Smooth muscle cell (in vitro differentiated cells): ENCODE data around the gene SLMAP. TPM values are rescaled to one million over a fixed set of nuclear protein-coding genes. Genes with fewer than 3 reads are reported as not detected.
A peak's percentile ranks its signal among the peaks of the same experiment; 100 is the strongest.

Source experiments
- DNase-seq: peaks from one replicate; lab custom pipeline; 2025; ENCODE audit not compliant: unreplicated experiment; lab: John Stamatoyannopoulos, UW
- H2AFZ ChIP-seq: fragments of 200-600 bp; sonication (generic); 2 replicates; pipeline ENCODE4 v1.6.0; 2016; ENCODE audit warnings: antibody characterized with exemption, low read depth, mild to moderate bottlenecking
- H3F3A ChIP-seq: fragments of 200-600 bp; sonication (generic); 2 replicates; pipeline ENCODE4 v1.6.0; 2017; ENCODE audit warnings: antibody characterized with exemption, low read depth
- H3K27ac ChIP-seq: fragments of 200-600 bp; sonication (generic); 2 replicates; pipeline ENCODE4 v1.5.1; 2016; ENCODE audit warnings: low read depth, mild to moderate bottlenecking
- H3K27me3 ChIP-seq: fragments of 200-600 bp; sonication (generic); 2 replicates; pipeline ENCODE4 v1.6.1; 2016; ENCODE audit warnings: low read depth, mild to moderate bottlenecking
- H3K36me3 ChIP-seq: fragments of 200-600 bp; sonication (generic); 2 replicates; pipeline ENCODE4 v1.5.1; 2016; ENCODE audit warnings: low read depth
- H3K4me1 ChIP-seq: fragments of 200-600 bp; sonication (generic); 2 replicates; pipeline ENCODE4 v1.5.1; 2016; ENCODE audit warnings: low read depth
- H3K4me2 ChIP-seq: fragments of 200-600 bp; sonication (generic); 2 replicates; pipeline ENCODE4 v1.6.0; 2016; ENCODE audit warnings: mild to moderate bottlenecking
- H3K4me3 ChIP-seq: fragments of 200-600 bp; sonication (generic); 2 replicates; pipeline ENCODE4 v1.5.1; 2016; ENCODE audit warnings: mild to moderate bottlenecking
- H3K79me2 ChIP-seq: fragments of 200-600 bp; sonication (generic); 2 replicates; pipeline ENCODE4 v1.6.0; 2016; ENCODE audit warnings: low read depth, mild to moderate bottlenecking
- H3K9ac ChIP-seq: fragments of 200-600 bp; sonication (generic); 2 replicates; pipeline ENCODE4 v1.6.0; 2016; ENCODE audit warnings: low read depth
- H3K9me3 ChIP-seq: fragments of 200-600 bp; sonication (generic); replicated peaks from 2 replicates; pipeline ENCODE4 v1.5.1; 2016; ENCODE audit warnings: low read depth
- H4K20me1 ChIP-seq: fragments of 200-600 bp; sonication (generic); 2 replicates; pipeline ENCODE4 v1.6.0; 2016; ENCODE audit warnings: low read depth
- WGBS: methylation state at CpG from one replicate; pipeline ENCODE4 v1.1.7; 2016; ENCODE audit warnings: low lambda C conversion rate; 5-methylcytosine and 5-hydroxymethylcytosine counted together
- polyA plus RNA-seq: library from polyadenylated mRNA; unstranded; fragments of >200 nt; fragmentation: Nextera tagmentation; extraction: Ambion mirVana; gene quantifications from 2 replicates; pipeline ENCODE4 v1.2.1, GENCODE V29; 2016
- total RNA-seq: library from RNA; depleted of rRNA; stranded (reverse); fragments of >200 nt; gene quantifications from 2 replicates; pipeline ENCODE4 v1.2.3, GENCODE V29; 2014
- TF ChIP-seq, protein P1 (sequence below): fragments of 200-600 bp; sonication (generic); IDR thresholded peaks from 2 replicates; pipeline ENCODE4 v1.5.1; 2017; ENCODE audit warnings: borderline replicate concordance, mild to moderate bottlenecking, antibody characterized with exemption; ENCODE audit not compliant: insufficient read depth, poor library complexity, severe bottlenecking

SLMAP gene
- total and polyA plus RNA-seq, 2 experiments from 2014 or later, result 19.9 to 42.8 TPM

DNA sequence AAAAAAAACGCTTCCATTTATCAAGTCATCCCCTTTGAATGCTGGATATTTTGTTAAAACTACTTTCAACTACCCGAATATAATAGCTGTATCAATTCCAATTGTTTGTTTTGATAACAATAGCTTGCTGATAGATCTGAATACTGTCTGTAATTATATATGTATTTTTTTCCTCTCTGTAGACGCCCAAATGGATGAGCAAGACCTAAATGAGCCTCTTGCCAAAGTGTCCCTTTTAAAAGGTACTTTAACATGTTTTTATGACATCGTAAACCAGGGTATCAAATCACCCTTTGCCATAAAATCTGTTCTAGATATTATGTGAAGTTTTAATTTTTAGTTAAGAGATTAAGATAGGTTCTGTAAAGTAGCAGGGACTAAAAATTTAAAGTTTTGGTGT is 140.6 kb downstream of the SLMAP start:
- H3F3A ChIP-seq, result no peaks in the 10 kb centered on the region
- H3K4me2 ChIP-seq, result no peak overlapping the region
- no peaks in the 10 kb centered on the region for H3K36me3 ChIP-seq
- H4K20me1 ChIP-seq, result no peaks in the 10 kb centered on the region
- H3K4me3 ChIP-seq, result no peak overlapping the region
- H3K4me1 ChIP-seq, result no peaks in the 10 kb centered on the region
- H3K79me2 ChIP-seq, result no peaks in the 10 kb centered on the region
- no peak overlapping the region for H2AFZ ChIP-seq
- no peaks in the 10 kb centered on the region for H3K9me3 ChIP-seq
- no peak overlapping the region for H3K9ac ChIP-seq
- TF ChIP-seq, protein P1, sequence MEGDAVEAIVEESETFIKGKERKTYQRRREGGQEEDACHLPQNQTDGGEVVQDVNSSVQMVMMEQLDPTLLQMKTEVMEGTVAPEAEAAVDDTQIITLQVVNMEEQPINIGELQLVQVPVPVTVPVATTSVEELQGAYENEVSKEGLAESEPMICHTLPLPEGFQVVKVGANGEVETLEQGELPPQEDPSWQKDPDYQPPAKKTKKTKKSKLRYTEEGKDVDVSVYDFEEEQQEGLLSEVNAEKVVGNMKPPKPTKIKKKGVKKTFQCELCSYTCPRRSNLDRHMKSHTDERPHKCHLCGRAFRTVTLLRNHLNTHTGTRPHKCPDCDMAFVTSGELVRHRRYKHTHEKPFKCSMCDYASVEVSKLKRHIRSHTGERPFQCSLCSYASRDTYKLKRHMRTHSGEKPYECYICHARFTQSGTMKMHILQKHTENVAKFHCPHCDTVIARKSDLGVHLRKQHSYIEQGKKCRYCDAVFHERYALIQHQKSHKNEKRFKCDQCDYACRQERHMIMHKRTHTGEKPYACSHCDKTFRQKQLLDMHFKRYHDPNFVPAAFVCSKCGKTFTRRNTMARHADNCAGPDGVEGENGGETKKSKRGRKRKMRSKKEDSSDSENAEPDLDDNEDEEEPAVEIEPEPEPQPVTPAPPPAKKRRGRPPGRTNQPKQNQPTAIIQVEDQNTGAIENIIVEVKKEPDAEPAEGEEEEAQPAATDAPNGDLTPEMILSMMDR, result no peak
- no peak overlapping the region for H3K27ac ChIP-seq
- H3K27me3 ChIP-seq, result no peaks in the 10 kb centered on the region
- DNase-seq, result no peak
- 87% methylated on average over 4 of the region's 4 CpGs for WGBS

DNA sequence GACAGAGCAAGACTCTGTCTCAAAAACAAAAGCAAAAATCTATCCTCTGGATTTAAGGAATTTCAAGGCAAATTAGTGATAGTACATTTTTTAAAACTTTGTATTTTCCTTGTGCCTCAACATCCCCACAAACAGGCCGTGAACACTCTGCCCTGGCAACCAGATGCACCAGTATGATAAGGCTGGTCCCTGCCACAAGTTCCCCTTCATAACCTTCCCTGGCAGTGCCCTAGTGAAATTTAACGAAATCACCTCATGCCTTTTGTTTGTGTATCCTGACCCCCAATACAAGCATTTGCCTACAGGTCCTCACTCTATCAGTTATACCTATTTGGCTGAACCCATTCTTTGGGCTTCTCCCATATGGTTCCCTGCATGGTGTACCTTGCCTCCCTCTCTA is 144.7 kb downstream of the SLMAP start:
- no peak overlapping the region for H3K4me2 ChIP-seq
- no peaks in the 10 kb centered on the region for H3F3A ChIP-seq
- no peaks in the 10 kb centered on the region for H3K79me2 ChIP-seq
- H2AFZ ChIP-seq, result no peak overlapping the region
- no peaks in the 10 kb centered on the region for H3K9me3 ChIP-seq
- no peaks in the 10 kb centered on the region for H3K36me3 ChIP-seq
- no peaks in the 10 kb centered on the region for H3K4me1 ChIP-seq
- WGBS, result 98% methylated on average over 2 of the region's 2 CpGs
- H3K9ac ChIP-seq, result no peak overlapping the region
- no peak overlapping the region for H3K4me3 ChIP-seq
- H3K27ac ChIP-seq, result no peak overlapping the region
- H3K27me3 ChIP-seq, result no peaks in the 10 kb centered on the region
- DNase-seq, result no peak
- TF ChIP-seq, protein P1, result no peak
- H4K20me1 ChIP-seq, result no peaks in the 10 kb centered on the region

DNA sequence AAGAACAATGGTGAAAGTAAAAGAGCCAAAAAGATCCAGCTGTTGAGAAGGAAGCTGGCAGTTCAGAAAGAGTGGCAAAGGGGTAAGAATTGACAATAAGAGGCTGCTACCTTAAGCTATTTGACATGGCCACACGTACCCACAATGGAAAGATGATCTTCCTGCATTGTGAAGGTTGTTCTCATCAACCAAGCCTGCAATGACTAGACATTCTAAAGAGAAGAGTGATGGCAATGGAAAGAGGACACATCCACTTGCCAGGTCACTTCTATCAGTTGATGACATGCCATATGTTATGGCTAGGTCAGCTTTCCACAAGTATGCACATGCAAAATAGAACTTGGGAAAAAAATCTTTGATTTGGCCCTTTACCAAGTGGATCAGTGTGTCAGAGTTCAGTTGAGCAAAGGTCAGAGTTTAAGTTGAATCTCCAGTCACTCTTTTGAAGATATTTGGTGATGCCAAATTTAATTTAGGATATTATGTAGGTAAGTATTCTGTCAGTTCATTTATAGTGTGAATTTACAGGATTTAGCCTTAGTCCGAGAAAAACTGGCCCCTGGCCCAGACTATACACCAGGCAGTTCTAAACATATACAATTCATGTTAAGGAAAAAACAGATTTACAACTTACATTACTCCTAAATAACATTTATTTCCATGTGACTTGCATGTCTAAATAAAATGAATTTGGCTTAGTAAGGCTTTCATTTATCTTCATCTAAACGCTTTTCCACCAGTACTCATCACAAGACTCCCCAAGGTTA is 147.2 kb downstream of the SLMAP start:
- 85% methylated on average over 3 of the region's 3 CpGs for WGBS
- H3K79me2 ChIP-seq, result no peaks in the 10 kb centered on the region
- no peak overlapping the region for H3K4me3 ChIP-seq
- H3K9me3 ChIP-seq, result no peaks in the 10 kb centered on the region
- H3K4me2 ChIP-seq, result no peak overlapping the region
- no peaks in the 10 kb centered on the region for H3K4me1 ChIP-seq
- DNase-seq, result no peak
- no peak overlapping the region for H2AFZ ChIP-seq
- no peak overlapping the region for H3K9ac ChIP-seq
- TF ChIP-seq, protein P1, result no peak
- H3F3A ChIP-seq, result no peaks in the 10 kb centered on the region
- no peaks in the 10 kb centered on the region for H4K20me1 ChIP-seq
- no peak overlapping the region for H3K27ac ChIP-seq
- no peaks in the 10 kb centered on the region for H3K36me3 ChIP-seq
- no peaks in the 10 kb centered on the region for H3K27me3 ChIP-seq

DNA sequence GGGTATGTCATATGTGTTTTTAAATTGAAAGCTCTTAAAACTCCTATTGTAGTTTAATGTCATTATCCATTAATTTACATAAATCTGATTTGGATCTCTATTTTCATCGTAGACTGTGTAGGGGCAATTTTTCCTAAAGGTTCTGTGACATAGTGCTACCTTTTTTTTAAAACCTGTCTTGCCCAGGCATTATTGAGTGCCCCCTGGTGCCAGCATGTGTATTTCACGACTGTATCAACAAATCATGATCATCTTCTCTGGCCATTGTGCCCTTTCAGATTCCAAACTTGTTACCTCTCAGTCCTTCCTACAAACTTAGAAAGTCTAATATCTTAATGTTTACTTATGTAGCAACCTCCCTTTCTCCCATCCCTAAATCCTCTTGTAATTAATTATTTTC is 154.9 kb downstream of the SLMAP start:
- H3K79me2 ChIP-seq, result no peaks in the 10 kb centered on the region
- H3K4me1 ChIP-seq, result no peaks in the 10 kb centered on the region
- H3K9ac ChIP-seq, result no peak overlapping the region
- no peaks in the 10 kb centered on the region for H3K9me3 ChIP-seq
- H2AFZ ChIP-seq, result no peak overlapping the region
- peak overlapping the region; percentile 33 for H3K4me2 ChIP-seq
- no peaks in the 10 kb centered on the region for H4K20me1 ChIP-seq
- WGBS, result 83% methylated on average over 2 of the region's 2 CpGs
- no peak for DNase-seq
- H3K4me3 ChIP-seq, result no peak overlapping the region
- H3K27me3 ChIP-seq, result no peaks in the 10 kb centered on the region
- H3K36me3 ChIP-seq, result no peaks in the 10 kb centered on the region
- TF ChIP-seq, protein P1, result peak; percentile 17
- no peak overlapping the region for H3K27ac ChIP-seq
- no peaks in the 10 kb centered on the region for H3F3A ChIP-seq
